NCI-H1694 (cell line): ENCODE measurements around the gene SMARCAD1.
"Not testable (repeated sequence)": the region's sequence is repeated elsewhere in the genome, so short reads cannot be mapped to it uniquely, and the experiment has no call there.

Experiments used
- DNase-seq: peaks from one replicate; lab custom pipeline; 2025; lab: John Stamatoyannopoulos, UW

SMARCAD1 gene

DNA sequence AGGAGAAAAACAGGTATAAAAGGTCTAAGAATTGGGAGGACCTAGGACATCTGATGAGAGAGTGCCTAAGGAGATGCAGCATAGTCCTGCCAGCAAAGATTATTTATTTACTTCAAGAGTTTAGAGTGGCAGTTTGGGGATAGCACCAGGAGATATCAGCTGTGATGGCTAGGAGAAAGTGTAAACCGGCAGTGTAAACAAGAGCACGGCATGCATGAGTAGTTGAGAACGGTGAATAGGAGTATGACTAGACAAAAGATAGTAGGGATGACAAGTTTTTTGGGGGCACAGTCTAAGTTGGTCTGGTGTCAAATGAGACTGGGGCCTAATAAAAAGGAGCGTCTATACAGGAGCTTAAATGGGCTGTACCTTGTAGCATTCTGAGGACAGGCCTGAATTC is 86.3 kb downstream of the SMARCAD1 start:
- not testable (repeated sequence) for DNase-seq

GRCh38 chr4:94295473-94295872 is 87.8 kb downstream of the SMARCAD1 start:
- not testable (repeated sequence) for DNase-seq

DNA sequence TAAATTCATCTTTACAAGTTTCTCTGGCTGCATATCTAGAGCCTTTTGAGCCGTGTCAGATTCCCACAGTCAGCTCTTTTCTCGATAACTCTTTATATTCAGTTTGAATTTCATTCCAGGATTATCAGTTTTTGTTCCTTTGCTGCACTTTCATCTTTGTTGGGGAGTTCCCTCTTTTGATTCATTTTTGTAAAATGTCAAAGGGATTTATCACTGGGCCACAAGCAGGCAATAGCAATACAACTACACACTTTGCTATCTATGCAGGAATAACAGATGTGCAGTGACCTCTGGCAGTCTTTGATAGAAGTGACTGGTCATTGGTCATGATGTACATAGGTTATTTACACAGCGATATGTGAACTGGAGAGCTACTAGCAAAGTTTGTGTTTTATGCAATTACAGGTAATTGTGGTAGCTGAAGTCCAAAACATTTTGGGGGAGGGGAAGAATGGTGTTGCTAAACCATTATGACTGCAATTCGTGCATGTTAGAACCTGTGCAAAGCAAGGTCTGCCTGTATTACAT is 91.1 kb downstream of the SMARCAD1 start:
- DNase-seq = no peak

DNA sequence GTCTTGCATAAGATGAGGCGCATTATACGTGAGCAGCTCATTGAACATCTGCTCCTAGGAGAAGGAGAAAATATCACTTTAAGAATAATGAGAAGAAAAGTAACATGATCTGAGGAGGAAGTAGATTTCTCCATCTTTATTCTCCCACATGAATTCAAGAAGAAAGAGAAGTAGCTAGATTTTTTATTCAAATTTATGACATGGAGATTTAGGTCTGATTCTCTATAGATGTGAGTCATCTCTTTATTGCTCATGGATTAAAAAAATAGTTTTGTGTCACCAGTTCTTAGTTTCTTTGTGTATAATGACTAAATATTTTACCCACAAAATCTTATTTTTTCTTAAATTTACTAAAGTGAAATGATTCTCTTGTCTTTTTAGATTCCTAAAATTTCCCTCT is 94.5 kb downstream of the SMARCAD1 start:
- no peak for DNase-seq

GRCh38 chr4:94304365-94304971 is 96.8 kb downstream of the SMARCAD1 start:
- DNase-seq = no peak

- DNase-seq = no peak
Observed at GRCh38 chr4:94305466-94306225, 98.0 kb downstream of the SMARCAD1 start.

DNA sequence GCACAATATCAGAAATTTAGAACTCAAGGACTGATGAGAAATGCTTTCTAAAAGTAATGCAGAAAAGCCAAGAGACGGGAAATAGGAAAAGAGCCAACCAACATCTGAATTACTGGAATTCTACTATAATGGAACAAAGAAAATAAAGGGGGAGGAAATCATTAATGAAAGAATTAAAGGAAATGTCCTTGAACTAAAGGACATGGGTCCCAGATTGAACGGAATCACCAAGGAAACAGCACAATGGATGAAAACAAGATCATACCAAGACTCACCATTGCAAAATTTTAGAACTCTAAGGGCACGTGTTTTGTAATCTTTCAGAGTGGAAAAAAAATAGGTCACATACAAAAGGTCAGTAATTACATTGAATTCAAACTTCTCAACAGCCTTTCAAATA is 99.0 kb downstream of the SMARCAD1 start:
- DNase-seq = no peak

- no peak for DNase-seq
Observed at GRCh38 chr4:94307231-94307871, 99.7 kb downstream of the SMARCAD1 start.

GRCh38 chr4:94319927-94320326 is 112.3 kb downstream of the SMARCAD1 start:
- not testable (repeated sequence) for DNase-seq

GRCh38 chr4:94325835-94326234 is 118.2 kb downstream of the SMARCAD1 start:
- no peak for DNase-seq

GRCh38 chr4:94329933-94330332 is 122.3 kb downstream of the SMARCAD1 start:
- no peak for DNase-seq

GRCh38 chr4:94332983-94333590 is 125.4 kb downstream of the SMARCAD1 start:
- no peak for DNase-seq

DNA sequence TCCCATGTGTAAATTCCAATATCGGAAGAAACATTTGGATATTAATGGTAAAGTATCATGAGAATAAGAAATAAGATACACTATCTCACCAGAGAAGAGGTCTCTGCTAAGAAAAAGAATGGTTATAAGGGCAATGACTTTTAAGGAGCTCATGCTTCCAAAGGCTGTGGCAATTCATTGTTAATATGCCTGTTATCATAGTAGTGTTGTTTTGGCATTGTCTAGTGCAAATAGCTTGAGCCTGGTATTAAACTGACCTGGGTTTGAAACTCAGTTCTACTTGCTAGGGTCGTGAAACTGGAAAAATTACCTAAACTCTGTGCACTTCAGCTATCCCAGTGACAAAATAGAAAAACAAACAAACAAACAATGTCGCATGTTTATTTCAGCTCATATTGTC is 126.2 kb downstream of the SMARCAD1 start:
- no peak for DNase-seq

GRCh38 chr4:94334476-94334875 is 126.8 kb downstream of the SMARCAD1 start:
- DNase-seq = no peak

DNA sequence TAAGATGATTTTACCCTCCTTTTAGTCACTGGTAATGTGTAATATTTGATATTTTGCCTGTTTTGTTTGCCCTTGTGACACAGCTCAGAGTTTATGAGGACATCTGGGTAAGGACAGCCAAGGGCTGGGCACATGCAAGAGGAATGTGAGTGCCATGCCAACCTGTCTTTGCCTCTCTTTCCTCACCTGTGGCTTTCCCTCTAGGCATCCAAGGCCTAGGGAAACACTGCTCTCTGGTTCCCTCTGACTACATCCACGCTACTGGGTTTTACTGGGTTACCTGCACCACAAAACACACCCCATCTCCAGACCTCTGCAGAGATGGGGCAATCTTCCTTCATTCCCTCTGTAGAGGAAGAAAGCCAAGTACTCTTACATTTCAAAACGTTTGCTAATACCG is 127.3 kb downstream of the SMARCAD1 start:
- no peak for DNase-seq

DNA sequence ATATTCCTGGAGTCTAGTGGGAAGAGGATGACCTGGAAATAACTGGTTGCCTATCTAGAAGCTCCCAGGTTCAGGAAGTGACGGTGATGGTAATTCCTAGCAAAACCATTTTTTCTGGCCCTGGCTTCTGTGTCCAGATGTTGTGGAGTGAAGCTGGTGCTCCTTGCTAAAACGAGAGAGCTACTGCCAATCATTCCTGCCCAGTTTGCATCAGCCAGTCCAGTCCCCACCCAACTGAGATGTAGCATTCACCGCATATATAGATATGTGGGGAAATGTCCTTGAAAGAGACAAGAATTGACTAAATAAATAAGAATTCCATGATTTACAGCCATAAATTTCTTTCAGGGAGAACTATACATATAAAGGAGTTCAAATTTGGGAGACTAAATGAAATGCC is 128.6 kb downstream of the SMARCAD1 start:
- no peak for DNase-seq

- DNase-seq = not testable (repeated sequence)
Observed at GRCh38 chr4:94336791-94337190, 129.1 kb downstream of the SMARCAD1 start.

GRCh38 chr4:94338681-94339351 is 131.2 kb downstream of the SMARCAD1 start:
- DNase-seq = no peak

GRCh38 chr4:94339779-94340178 is 132.1 kb downstream of the SMARCAD1 start:
- DNase-seq = no peak
